MCF 10A (cell line): ENCODE data around the gene CXCR2. TPM values are rescaled to one million over a fixed set of nuclear protein-coding genes. Genes with fewer than 3 reads are reported as not detected.

Experiments
- BruUV-seq: library from RNA; stranded (reverse); fragments of 400-500 nt; replicated peaks from 2 replicates; lab custom pipeline; 2021; lab: Mats Ljungman, UMichigan
- CTCF ChIA-PET: fragments of 300-600 bp; sonication (Branson Sonifier 250); formaldehyde crosslinking; extraction: SDS; loops from one replicate; lab custom pipeline; 2021; ENCODE audit warnings: antibody characterized with exemption, inconsistent platforms; lab: Yijun Ruan, JAX
- POLR2A ChIA-PET: fragments of 300-600, 350-650 bp; sonication (Branson Sonifier 250); formaldehyde crosslinking; extraction: SDS; loops from one replicate; lab custom pipeline; 2020; ENCODE audit warnings: antibody characterized with exemption, inconsistent platforms; lab: Yijun Ruan, JAX
- DNase-seq: peaks from one replicate; pipeline ENCODE4 v3.0.0-alpha.2; 2018; ENCODE audit not compliant: unreplicated experiment
- H3K27ac Mint-ChIP-seq: one replicate; pipeline ENCODE4 v1.8.0; 2022; ENCODE audit warnings: mild to moderate bottlenecking, low read depth, mixed read lengths; ENCODE audit not compliant: unreplicated experiment
- H3K27me3 Mint-ChIP-seq: one replicate; pipeline ENCODE4 v1.8.0; 2022; ENCODE audit warnings: mixed read lengths; ENCODE audit not compliant: insufficient read depth, unreplicated experiment
- H3K36me3 Mint-ChIP-seq: one replicate; pipeline ENCODE4 v1.8.0; 2022; ENCODE audit warnings: mild to moderate bottlenecking, moderate library complexity, mixed read lengths; ENCODE audit not compliant: insufficient read depth, unreplicated experiment
- H3K4me1 Mint-ChIP-seq: one replicate; pipeline ENCODE4 v1.8.0; 2022; ENCODE audit warnings: mixed read lengths; ENCODE audit not compliant: insufficient read depth, unreplicated experiment
- H3K4me3 Mint-ChIP-seq: one replicate; pipeline ENCODE4 v1.8.0; 2022; ENCODE audit warnings: mild to moderate bottlenecking, moderate library complexity, mixed read lengths; ENCODE audit not compliant: unreplicated experiment
- H3K9me3 Mint-ChIP-seq: one replicate; pipeline ENCODE4 v1.8.0; 2022; ENCODE audit warnings: mixed read lengths; ENCODE audit not compliant: unreplicated experiment
- intact Hi-C: fragments of 100-400 bp; cut with micrococcal nuclease; formaldehyde crosslinking; loops from 2 replicates; pipeline ENCODE4 v1.14.1; 2022
- total RNA-seq: library from RNA; stranded (reverse); gene quantifications from 2 replicates; pipeline ENCODE4 v1.2.3, GENCODE V29; 2022
- TF ChIP-seq, protein P1 (sequence below): fragments of 200-600 bp; IDR thresholded peaks from one replicate; pipeline ENCODE4 v1.8.0; 2022; ENCODE audit warnings: antibody characterized with exemption, mild to moderate bottlenecking; ENCODE audit not compliant: unreplicated experiment

Gene CXCR2
- total RNA-seq, 1 experiment from 2014 or later: not detected

- Mint-ChIP-seq H3K9me3 (no peaks in the 10 kb centered on the region), H3K27ac (no peak overlapping the region), H3K4me3 (no peak overlapping the region), H3K4me1 (peaks cover 6% of the 10 kb centered on the region), H3K27me3 (peaks cover 12% of the 10 kb centered on the region), H3K36me3 (no peaks in the 10 kb centered on the region)
- BruUV-seq: no TSS peak
- TF ChIP-seq, protein P1, sequence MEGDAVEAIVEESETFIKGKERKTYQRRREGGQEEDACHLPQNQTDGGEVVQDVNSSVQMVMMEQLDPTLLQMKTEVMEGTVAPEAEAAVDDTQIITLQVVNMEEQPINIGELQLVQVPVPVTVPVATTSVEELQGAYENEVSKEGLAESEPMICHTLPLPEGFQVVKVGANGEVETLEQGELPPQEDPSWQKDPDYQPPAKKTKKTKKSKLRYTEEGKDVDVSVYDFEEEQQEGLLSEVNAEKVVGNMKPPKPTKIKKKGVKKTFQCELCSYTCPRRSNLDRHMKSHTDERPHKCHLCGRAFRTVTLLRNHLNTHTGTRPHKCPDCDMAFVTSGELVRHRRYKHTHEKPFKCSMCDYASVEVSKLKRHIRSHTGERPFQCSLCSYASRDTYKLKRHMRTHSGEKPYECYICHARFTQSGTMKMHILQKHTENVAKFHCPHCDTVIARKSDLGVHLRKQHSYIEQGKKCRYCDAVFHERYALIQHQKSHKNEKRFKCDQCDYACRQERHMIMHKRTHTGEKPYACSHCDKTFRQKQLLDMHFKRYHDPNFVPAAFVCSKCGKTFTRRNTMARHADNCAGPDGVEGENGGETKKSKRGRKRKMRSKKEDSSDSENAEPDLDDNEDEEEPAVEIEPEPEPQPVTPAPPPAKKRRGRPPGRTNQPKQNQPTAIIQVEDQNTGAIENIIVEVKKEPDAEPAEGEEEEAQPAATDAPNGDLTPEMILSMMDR: no peak
- ChIA-PET CTCF (interaction anchor here (0.8 to 1.2 kb wide), 3 partner anchors 24 to 61 kb away, joined by 3 to 4 read pairs (median 3); no protein-coding TSS in a partner anchor), POLR2A (interaction anchor here (0.7 kb wide), 1 partner anchor 23 kb away, joined by 5 read pairs; no protein-coding TSS in a partner anchor)
- DNase-seq: peak; percentile 88
- intact Hi-C loops: no loop called here
Observed at GRCh38 chr2:218129458-218130135, 3.8 kb downstream of the CXCR2 start.

- CTCF ChIA-PET: no interaction called here
- Mint-ChIP-seq H3K27ac (no peak overlapping the region), H3K4me1 (peaks cover 5% of the 10 kb centered on the region), H3K4me3 (no peak overlapping the region), H3K36me3 (no peaks in the 10 kb centered on the region), H3K9me3 (no peaks in the 10 kb centered on the region), H3K27me3 (peaks cover 9% of the 10 kb centered on the region)
- TF ChIP-seq, protein P1: no peak
- intact Hi-C loops: no loop called here
- POLR2A ChIA-PET: interaction anchor here (0.7 kb wide), 1 partner anchor 22 kb away, joined by 5 read pairs; no protein-coding TSS in a partner anchor
- no peak for DNase-seq
- BruUV-seq: no TSS peak
Observed at GRCh38 chr2:218130377-218130776, 4.5 kb downstream of the CXCR2 start.

DNA sequence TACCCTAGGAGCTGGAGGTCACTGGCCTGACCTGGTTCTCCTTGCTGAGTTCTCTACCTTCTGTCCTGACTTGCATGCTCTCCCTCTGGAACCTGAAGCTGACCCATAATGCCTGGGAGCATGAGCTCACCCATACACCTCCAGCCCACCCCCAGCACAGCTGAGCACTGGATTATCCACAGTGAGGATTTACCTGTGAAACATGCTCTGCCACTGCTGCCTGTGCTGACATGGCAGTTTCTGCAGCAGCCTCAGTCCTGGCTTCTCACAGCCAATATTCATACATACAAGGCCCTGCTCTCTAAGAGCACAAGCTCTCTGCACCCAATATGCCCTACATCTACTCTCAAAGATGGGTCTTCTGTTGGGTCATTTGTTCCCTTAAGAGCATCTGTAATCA, 5.0 kb downstream of the CXCR2 start:
- intact Hi-C loops: no loop called here
- peaks cover 9% of the 10 kb centered on the region for H3K27me3 Mint-ChIP-seq
- no peaks in the 10 kb centered on the region for H3K9me3 Mint-ChIP-seq
- CTCF ChIA-PET: interaction anchor here (0.6 to 0.9 kb wide), 2 partner anchors 13 to 996 kb away, joined by 3 to 5 read pairs; no protein-coding TSS in a partner anchor
- no peak overlapping the region for H3K27ac Mint-ChIP-seq
- no peak overlapping the region for H3K4me3 Mint-ChIP-seq
- no peaks in the 10 kb centered on the region for H3K36me3 Mint-ChIP-seq
- no TSS peak for BruUV-seq
- DNase-seq: no peak
- TF ChIP-seq, protein P1: no peak
- H3K4me1 Mint-ChIP-seq: peaks cover under 1% of the 10 kb centered on the region
- POLR2A ChIA-PET: no interaction called here

GRCh38 chr2:218137514-218137913, 11.7 kb downstream of the CXCR2 start:
- no TSS peak for BruUV-seq
- ChIA-PET CTCF (no interaction called here), POLR2A (no interaction called here)
- no peak for DNase-seq
- Mint-ChIP-seq H3K27ac (no peak overlapping the region), H3K4me3 (no peak overlapping the region), H3K9me3 (no peaks in the 10 kb centered on the region), H3K4me1 (no peaks in the 10 kb centered on the region), H3K36me3 (no peaks in the 10 kb centered on the region), H3K27me3 (peaks cover 37% of the 10 kb centered on the region)
- TF ChIP-seq, protein P1: no peak
- intact Hi-C loops: no loop called here
